Islet precursor cell (in vitro differentiated cells): ENCODE data around the gene UGT8.

Experiments used
- DNase-seq: peaks from one replicate; pipeline ENCODE4 v3.0.0-alpha.2; 2018

Gene UGT8

DNA sequence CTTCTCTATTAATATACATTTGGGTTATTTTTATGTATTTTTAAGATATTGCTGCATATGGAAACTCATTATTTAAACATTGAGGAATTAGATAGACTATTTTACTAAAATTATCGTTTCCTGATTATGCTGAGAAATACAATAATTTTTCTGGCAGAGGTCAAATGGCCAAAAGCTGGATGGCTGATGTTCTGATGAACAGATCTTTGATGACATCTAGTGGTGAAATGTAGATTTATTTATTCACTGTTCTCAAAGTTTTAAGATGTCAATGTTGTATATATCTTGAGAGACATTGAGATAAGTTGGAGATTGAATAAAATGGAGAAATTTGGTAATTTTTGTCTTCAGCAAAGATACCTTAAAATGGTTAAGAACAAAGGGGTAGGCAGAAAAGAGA is 96.2 kb downstream of the UGT8 start:
- DNase-seq: no peak

DNA sequence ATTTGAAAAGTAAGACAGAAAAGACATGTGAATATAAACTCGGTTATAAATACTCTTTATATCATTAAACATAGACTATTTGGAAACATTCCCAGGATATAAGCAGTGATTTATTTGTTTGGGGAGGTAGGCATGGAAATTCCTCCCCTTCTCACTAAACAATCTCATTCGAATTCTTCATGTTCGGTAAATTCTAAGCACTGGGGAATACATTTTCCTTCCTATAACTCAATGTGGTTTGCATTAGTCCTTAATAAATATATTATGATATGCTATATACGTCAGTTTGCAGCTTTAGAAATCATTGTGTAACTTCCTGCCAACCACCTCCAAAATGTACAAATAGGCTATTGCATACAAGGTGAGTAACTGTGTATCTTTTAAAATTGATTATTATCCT is 99.6 kb downstream of the UGT8 start:
- no peak for DNase-seq

DNA sequence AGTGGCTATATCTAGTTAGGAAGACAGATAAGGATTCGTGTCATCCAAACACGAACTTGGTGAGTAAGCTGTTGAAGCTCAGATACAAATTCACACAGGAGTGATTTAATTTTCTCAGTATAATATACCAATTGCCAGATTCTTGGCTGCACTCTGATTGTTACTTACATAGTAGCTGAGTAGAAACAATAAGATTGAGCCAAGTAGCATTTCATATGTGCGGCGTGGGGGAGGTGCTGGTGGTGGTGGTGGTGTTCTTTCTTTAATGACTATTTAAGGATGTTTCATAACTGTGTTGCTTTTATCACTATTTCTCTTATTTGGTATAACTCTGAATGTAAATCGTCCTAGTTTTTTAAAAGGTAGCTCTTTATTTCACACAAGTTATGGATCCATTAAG is 102.9 kb downstream of the UGT8 start:
- no peak for DNase-seq

DNA sequence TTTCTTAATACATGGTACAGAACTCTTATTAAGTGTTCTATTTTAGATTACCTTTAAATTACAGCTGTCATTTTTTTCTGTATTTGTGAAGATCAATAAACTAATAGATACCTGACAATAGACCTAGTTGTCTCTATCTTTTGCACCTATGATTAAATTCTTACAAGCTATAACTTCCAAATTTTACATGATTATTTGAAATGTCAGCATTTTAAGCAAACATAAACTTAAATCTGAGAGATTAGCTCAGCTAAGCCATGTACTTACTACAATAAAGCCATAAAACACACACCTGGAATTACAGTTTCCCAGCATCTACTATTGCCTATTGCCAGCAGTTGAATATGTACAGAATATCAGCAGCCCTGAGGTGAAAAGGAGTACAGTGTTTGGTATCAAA is 118.8 kb downstream of the UGT8 start:
- no peak for DNase-seq

DNA sequence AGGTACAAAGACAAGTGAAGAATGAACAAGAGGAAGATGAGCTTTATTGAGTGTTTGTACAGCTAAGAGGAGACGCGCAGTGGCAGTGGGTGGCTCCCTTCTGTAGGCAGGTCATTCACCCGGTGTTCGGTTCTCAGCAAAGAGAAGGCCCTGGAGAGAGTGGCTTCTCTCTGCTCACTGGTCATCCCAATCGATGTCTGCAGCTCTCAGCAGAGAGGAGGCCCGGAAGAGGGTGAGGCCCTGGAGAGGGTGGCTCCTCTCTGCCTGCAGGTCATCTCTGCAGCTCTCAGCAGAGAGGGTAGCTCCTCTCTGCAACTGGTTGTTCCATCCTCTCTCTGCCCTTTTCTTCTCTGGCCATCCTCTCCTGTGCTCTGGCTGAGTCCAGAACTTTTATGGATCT is 126.5 kb downstream of the UGT8 start:
- DNase-seq: no peak

DNA sequence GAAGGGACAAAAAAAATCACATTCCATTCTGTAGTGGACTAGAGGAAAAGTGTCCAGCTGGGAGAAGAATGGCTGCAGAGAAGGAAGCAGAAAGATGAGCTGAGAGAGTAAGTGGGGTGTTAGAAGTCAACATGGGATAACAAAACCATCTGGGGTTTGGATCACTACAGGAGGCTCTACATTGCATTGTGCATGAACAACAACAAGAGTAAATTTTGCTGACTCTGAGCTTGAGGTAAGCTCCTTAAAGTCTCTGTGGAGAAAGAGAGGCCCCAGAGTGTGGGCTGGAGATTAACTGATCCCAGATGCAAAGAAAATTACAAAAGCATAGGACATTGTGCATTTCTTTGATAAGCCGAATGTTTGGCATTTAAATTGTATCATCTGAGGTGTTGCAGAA is 128.9 kb downstream of the UGT8 start:
- DNase-seq: no peak
